D341Med (cell line): ENCODE results near the gene MYO3B.
"Not testable (repeated sequence)": the region's sequence is repeated elsewhere in the genome, so short reads cannot be mapped to it uniquely, and the experiment has no call there.

ENCODE experiments used
- DNase-seq: peaks from one replicate; pipeline ENCODE4 v3.0.0; 2012; ENCODE audit warnings: low spot score

The MYO3B gene

GRCh38 chr2:170647741-170648436 lies 469.9 kb downstream of the MYO3B start:
- no peak for DNase-seq

GRCh38 chr2:170651624-170652325 lies 473.8 kb downstream of the MYO3B start:
- DNase-seq = no peak

DNA sequence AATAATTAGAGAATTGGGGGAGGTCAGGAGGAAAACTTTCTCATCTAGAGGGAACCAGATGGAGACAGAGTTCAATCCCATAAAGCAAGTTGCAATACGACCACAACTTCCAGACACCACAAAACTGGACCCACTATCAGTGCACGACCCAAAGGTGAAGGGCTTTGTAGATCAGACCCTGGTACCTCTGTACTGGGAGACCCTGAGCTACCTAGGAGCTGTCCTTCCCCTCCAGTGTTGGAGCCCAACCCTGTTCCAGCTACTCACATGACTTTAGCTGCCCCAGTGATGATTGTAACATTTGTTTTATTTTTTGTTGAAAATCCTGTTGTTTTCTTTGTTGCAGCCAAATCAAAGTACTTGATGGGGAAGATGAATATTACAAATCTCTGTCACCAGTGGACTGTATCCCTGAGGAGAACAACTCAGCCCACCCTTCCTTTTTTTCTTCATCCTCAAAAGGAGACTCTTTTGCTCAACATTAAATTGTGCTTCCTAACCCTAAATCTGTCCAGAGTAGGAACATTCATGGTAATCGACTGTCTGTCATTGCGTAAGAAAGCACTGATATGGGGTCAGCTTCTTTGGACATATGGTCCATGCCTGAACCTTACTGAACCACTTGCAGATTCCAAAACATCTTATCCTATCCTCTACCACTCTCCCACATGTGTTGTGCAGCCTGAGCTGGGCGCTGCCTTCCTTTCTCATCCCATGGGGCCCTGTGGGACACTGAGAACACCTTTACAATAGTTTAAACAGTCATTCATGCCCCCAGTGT lies 474.9 kb downstream of the MYO3B start:
- no peak for DNase-seq

- no peak for DNase-seq
Observed at GRCh38 chr2:170656669-170657068, 478.7 kb downstream of the MYO3B start.

DNA sequence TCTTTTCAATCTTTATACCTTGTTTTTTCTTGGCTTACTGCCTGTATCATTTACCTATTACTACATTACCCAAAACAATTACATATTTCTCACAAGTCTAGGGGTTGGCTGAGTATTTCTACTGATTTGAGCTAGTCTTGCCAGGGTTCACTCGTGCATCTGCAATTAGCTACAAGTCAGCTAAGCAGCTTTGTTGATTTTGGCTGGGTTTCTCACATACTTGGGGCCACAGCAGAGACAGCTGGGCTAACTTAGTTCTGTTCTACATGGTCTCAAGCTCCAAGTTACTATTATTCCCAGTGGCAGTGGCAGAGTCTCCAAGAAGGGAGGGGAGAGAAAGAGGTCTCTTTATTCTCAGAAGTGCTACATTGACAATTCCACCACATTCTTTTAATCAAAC lies 482.5 kb downstream of the MYO3B start:
- no peak for DNase-seq

GRCh38 chr2:170665743-170666142 lies 487.8 kb downstream of the MYO3B start:
- DNase-seq = no peak

- DNase-seq = no peak
Observed at GRCh38 chr2:170669909-170670308, 492.0 kb downstream of the MYO3B start.

DNA sequence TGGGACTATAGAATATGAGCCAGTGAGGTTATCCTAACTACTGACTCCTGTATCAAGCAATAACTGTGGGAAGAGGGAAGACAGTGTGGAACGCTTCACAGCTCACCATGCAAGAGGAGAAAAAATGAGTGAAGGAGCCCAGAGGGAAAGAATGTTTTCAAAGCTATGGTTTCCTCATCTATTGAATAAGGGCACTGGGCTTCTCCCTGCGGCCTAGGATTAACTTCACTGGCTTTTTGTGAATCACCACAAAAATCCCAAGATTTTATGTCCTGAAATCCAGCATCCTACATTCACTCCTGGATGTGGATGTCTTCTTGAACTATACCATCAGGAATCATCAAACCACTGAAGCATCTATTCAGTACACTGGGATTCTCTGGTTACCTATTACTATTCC lies 492.7 kb downstream of the MYO3B start:
- DNase-seq = no peak

- no peak for DNase-seq
Observed at GRCh38 chr2:170671079-170671478, 493.1 kb downstream of the MYO3B start.

DNA sequence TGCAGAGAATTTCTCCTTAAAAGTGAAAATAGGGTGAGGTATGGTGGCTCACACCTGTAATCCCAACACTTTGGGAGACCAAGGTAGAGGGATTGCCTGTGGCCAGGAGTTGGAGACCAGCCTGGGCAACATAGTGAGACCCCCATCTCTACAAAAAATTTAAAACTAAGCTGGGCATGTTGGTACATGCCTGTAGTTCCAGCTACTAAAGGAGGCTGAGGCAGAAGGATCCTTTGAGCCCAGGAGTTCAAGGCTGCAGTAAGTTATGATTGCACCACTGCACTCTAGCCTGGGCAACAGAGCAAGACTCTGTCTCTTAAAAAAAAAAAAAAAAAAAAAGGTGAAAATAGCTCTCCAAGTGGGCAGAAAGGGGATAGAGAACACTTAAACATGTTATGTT lies 496.3 kb downstream of the MYO3B start:
- not testable (repeated sequence) for DNase-seq

GRCh38 chr2:170675701-170676100 lies 497.8 kb downstream of the MYO3B start:
- no peak for DNase-seq

DNA sequence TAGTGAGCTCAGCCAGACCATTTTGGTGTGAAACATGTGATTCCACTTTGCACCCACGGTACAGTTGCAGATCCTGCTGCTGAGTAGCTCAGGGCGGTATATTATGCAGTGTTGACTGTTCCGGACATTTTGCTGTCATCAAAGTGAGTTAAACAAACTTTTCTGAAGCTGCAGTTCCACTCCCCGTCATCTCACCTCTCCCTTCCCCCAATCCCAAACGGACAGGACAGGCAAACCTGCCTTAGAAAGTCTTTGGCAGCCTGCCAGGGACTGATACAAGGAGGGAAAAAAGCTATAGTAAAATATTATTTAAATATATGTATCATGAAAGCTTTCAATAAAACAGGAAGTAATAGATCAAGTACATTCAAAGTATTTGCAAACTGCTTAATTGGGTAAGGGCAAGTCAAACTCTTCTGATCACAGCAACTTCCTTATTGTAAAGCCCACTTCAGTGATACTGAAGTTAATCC lies 501.7 kb downstream of the MYO3B start:
- no peak for DNase-seq

- DNase-seq = no peak
Observed at GRCh38 chr2:170680172-170680941, 502.4 kb downstream of the MYO3B start.

GRCh38 chr2:170681311-170681710 lies 503.4 kb downstream of the MYO3B start:
- DNase-seq = no peak

GRCh38 chr2:170685591-170685990 lies 507.6 kb downstream of the MYO3B start:
- DNase-seq = no peak

DNA sequence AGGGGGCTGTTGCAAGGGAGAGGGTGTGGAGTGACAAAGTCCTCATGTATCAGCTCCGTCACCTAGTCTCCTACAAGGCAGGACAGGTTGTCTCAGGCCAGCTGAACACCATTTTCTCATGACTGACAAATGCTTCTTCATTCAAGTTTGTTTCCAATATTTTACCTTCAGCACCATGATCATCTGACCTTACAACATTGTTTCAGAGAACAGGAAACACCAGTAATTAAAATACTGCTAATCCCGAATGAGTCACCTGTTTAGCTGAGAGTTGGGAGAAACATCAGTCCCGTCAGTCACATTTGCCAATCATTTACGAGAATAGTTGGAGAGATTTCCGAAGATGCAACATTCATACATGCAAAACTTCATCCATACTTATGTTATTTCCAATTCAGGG lies 511.5 kb downstream of the MYO3B start:
- no peak for DNase-seq

GRCh38 chr2:170690640-170691039 lies 512.7 kb downstream of the MYO3B start:
- no peak for DNase-seq

- DNase-seq = no peak
Observed at GRCh38 chr2:170694316-170694715, 516.4 kb downstream of the MYO3B start.

DNA sequence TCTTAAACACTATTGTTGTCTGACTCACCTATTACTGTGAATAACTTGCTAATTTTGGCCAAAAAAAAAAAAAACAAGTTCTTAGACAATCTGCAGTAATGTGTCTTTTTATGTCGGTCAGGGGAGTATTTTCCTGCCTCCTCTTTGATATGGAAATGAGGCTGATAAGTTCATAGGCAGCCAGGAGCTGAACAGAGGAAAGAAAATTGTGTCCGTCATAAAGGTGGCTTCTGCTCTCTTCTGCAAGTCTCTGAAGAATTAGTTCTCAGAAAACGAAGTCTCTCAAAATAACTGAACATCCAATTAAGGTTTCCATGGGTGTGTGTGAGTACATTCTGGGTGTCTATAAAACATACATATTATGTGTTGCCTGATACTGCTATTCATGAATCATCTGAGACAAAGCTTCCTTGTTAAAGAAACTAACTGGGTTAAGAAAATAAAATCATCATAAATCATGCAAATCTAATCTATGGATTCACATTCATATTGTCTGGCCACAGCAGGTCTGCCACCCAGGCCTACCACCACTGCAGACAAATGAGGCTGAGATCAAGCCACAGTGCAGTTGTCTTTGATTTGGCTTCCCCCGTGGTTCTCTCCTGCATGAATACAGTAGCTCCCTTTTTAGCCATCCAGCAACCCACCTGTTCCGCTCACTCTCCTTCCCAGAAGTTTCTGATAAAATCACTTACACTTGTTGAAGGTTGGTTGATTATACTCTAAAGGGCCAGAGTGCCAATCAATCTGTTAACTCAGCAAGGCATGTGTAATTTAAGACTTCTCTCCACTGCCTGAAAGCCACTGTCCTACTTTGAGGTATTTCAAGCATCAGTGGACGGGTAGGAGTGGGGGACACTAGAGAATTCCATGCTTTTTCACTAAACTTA lies 517.8 kb downstream of the MYO3B start:
- no peak for DNase-seq

- DNase-seq = no peak
Observed at GRCh38 chr2:170696948-170697347, 519.0 kb downstream of the MYO3B start.

GRCh38 chr2:170701011-170701410 lies 523.1 kb downstream of the MYO3B start:
- DNase-seq = no peak
